Left colon (tissue), 2 donors: ENCODE results near the gene IRF6. TPM values are rescaled to one million over a fixed set of nuclear protein-coding genes. Genes with fewer than 3 reads are reported as not detected.
A peak's percentile ranks its signal among the peaks of the same experiment; 100 is the strongest.

ENCODE experiments used
- ATAC-seq: fragments of 200-7000 bp; cut with Tn5 transposase; one replicate; pipeline ENCODE4 v1.9.1; 2020; ENCODE audit warnings: mild to moderate bottlenecking, moderate library complexity
- DNase-seq, 2 donors: peaks; one replicate each; pipeline ENCODE4 v3.0.0-alpha.2; 2020
- intact Hi-C, 2 donors: fragments of 100-400 bp; cut with DNase I in 1 of 2; cut with micrococcal nuclease in 1 of 2; formaldehyde crosslinking; loops; one replicate each; pipeline versions ENCODE4 v1.11.2 to v1.14.0; 2022; cut with DNase I, micrococcal nuclease
- long read RNA-seq: library from polyadenylated mRNA; unstranded; transcript quantifications from one replicate; pipeline ENCODE4 v2.0.0, GENCODE V29; 2021
- total RNA-seq, 2 donors: library from RNA; stranded (reverse); fragmentation: NEBNext Ultra II Directional; extraction: Animal tissue kit (Norgen Biotek cat#: 25700); gene quantifications; one replicate each; pipeline ENCODE4 v1.2.1, GENCODE V29; 2021
- donor health status: DM: no; HTN: no; CAD: no.
- donor health status: DM: yes; HTN: yes; CAD: no.

Gene IRF6
- 100 to 1,000 TPM in 1 of 2 donors, 10 to 100 TPM in 1; 92.8 to 132 TPM for total RNA-seq
- long read RNA-seq, full-length matches to known transcripts, result 3 of 29 reads
- long read RNA-seq, partial matches to known transcripts, result 6 of 29 reads
- long read RNA-seq, other reads (novel, unspliced or antisense), result 20 of 29 reads

DNA sequence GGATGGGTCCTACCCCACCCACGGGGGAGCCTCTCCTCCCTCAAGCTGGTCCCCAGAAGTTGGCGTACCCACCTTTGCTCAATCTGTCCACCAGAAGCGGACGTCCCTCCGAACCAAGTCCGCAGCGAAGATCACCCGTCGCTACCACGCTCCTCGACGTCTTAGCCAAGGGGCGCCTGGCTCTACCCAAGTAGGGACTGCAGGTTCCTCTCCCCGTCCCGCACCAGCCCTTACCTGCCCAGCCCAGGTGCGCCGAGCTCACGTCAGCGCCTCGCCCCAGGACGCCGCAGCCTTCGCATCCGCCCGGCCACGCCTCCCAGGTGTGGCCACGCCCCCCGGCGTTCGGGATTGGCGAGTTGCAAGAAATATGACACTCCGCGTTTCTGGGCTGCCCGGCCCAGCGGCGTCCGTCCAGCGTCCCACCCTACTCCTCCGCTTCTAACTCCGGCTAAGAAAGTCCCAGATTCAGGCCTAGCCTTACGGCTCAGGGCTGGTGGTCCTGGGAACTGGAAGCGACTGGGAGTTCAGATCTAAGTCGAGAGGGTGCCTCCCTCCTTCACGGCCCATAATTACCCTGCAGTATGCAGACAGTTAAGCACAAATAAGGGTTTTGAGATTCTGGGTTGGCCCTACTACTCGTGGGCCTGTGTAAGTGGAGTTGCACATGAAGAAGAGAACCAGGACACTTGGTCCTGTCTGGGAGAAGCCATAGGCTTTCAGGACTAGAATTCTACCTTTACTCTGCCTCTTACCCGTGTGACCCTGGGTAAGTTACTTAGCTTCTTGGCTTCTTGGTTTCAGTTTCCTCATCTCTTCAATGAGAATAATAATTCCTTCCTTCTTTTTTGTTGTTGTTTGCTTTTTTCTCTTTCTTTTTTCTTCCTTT, at the start of gene IRF6:
TSS of gene IRF6 (minus strand) at position 268 of the 886 bp plus-strand sequence. CDS start 4,729 bp downstream, outside the sequence.
- peak; percentile 90 for ATAC-seq
- peak; percentile 94 to 97 for DNase-seq
- intact Hi-C loops, result no loop called here

DNA sequence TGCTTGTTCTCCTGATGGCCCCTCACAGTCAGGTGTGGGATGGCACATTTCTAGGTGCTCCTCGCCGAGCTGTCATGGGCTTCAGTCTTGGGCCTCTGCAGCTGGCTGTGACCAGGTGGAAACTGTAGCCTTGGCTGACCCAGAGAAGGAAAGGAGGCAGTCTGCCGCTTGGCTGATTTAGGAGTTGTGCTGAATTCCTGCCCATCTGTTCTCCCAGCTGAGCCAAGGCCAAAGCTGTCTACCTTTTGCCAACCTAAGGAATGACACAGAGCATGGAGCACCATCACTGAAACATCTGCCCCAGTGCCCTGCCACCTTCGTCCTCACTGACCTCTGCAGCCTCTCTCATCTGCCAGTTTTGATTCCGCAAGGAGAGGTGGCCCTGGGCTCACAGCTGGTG, 49.7 kb upstream of the IRF6 start:
- intact Hi-C loops, result no loop called here
- ATAC-seq (no peak), DNase-seq (no peak)

GRCh38 chr1:209855006-209855405, 49.1 kb upstream of the IRF6 start:
- ATAC-seq (no peak), DNase-seq (no peak)
- intact Hi-C loops, result no loop called here

DNA sequence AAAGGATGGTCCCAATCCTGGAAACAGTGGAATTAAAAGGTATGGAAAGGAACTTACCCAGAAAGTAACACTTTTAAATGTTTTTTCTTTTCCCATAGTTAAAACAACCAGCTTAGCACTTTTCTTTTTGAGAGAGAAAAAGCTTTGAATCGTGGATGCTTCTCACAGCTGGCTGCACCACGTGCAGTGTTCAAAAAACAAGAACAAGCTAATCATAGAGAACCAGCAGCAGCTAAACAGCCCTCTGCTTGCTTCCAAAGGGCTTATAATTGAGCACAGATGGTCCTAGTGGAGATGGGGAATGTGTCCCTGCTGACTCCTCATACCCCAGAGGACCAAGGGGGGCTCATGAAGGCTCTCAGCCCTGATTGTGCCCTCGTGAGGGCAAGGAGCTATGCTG, 48.3 kb upstream of the IRF6 start:
- intact Hi-C loops, result no loop called here
- ATAC-seq, result no peak

GRCh38 chr1:209853676-209854075, 47.7 kb upstream of the IRF6 start:
- intact Hi-C loops, result no loop called here
- ATAC-seq (no peak), DNase-seq (no peak)

More for the DNA sequence above, 48.3 kb upstream of the IRF6 start:
- DNase-seq, result no peak

DNA sequence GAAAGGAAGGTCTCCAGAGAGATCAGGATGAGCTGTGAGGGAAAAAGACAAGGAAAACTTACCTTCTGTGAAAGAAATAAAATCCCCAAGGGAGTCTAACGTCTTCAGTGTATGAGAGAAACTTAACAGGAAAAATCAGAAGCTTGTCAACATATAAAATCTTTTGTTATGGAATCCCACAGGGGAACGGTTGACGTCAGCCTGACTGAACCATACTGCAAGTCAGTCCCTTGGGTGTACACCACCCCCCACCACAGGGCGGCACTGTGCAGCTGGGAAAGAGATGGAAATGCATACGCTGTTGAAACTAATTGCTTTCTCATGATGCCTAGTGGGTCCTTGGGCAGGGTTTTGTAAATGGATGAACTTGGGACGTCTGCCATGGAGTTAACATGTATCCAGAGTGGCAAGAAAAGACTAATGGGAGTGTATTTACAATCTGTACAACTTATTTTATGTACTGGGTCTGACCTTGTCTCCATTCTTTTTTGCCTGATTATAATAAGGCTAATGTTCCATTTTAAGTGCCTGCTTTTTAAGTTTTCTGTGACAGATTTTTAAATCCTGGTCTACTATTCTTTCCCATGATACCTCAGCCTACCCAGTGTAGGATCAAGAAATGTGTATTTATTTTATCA, 44.5 kb upstream of the IRF6 start:
- intact Hi-C loops, result no loop called here
- DNase-seq (peak in 1 of 2 donors; percentile 22), ATAC-seq (peak; percentile 38)

DNA sequence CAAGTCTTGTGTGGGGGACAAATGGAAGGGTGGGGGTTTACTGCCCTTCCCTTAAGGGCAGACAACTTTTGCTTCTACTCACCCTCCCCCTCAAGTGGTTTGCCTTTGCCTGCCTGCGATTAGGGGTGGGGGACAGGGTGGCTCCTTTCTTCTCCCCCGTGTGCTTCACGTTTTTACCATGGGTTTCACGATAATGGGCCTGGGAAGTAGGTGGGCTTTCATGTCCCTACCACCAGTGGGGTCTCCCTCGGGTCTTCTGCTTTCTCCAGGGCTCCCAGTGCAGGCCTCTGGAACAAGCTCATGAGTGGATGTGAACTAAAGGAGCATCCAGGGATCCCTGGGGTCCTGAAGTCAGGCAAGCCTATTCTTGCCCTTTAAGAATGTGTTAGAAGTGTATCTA, 43.4 kb upstream of the IRF6 start:
- no peak for ATAC-seq
- no peak for DNase-seq
- intact Hi-C loops, result no loop called here

DNA sequence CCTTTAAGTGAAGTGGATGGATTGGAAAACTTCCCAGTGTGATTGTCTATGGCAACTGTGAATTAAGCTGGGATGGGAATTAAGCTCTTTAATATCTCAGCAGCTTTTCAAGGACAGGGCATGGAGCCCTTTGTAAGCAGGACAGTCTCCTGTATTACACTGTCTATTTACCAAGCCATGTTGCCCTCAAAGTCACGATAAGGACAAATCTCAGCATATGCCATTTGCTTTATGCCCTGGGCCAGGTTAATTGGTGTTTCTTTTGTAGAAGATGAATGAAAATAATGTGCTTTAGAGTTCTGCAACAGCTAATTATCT, 39.4 kb upstream of the IRF6 start:
- no peak for ATAC-seq
- intact Hi-C loops, result no loop called here
- no peak for DNase-seq

DNA sequence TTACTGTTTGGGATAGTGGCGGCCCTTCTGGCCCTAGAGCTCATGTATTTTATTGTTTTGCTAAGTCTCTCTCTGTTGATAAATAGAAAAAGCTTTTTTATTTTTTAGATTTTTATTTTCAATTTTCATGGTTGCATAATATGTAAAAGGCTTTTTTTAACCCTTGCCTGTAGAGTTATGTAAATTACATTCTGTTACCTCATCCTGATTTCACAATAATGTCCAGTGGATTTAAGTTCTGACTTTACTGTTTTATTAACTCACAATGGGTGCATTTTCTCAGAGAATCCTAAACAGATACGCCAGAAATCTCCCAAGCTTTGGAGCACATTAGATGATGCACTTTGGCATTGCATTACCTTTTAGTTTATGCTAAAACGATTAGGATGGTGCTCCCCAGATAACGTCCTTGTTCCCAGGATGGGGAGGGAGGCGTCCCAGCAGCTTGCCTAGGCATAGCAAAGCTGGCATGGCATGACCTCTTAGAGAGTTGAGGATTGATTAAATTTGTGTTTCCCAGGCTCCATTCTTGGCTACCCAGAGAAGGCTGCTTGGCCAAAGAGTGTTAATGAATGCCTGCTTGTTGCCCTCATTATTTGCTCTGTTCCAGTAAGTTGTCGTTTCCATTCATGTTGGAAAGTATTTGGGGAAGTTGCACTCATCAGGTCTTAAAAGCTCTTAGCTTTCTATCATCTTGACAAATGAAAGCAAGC, 38.9 kb upstream of the IRF6 start:
- DNase-seq (no peak), ATAC-seq (no peak)
- intact Hi-C loops, result no loop called here

GRCh38 chr1:209840611-209841010, 34.7 kb upstream of the IRF6 start:
- ATAC-seq (no peak), DNase-seq (no peak)
- intact Hi-C loops, result no loop called here

- intact Hi-C loops, result no loop called here
- ATAC-seq, result peak; percentile 46
- DNase-seq, result no peak
These were observed 34.1 kb upstream of the IRF6 start for GRCh38 chr1:209839875-209840546.

DNA sequence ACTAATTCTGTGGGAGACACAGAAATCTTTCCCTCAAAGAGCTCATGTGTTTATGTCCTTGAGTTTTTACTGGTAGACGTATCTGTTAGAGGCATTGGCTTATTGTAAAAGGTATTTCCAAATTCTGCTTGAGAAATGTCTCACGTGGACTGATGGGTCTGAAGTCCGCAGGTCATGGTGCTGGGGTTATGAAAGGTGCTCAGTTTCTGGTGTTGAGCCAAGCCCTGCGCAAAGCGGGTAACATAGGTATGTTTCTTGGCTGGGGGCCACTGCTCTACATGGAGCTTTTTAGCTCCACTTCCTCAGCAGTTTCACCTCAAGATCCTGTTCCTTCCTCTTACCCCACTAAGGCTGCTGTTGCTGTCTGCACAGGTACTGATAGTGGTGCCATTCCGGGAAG, 32.6 kb upstream of the IRF6 start:
- no peak for DNase-seq
- ATAC-seq, result no peak
- intact Hi-C loops, result no loop called here

DNA sequence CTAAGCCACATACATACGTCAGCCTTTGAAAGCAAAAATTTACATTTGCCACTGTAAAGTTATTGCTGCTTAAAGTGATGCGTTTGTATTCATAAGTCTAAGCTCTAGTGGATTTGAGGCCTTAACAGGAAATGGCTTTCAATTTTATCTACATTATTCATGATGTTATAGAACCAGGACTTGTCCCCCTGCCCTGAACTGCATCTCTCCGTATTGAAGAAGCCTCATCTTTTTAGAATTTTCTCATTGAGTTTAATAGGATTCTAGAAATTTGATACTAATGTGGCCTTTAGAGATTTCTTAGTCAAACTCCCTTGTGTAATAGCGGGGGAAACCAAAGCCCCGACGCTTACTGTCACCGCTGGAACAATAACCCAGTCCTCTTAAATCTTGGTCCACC, 31.7 kb upstream of the IRF6 start:
- DNase-seq (no peak), ATAC-seq (no peak)
- intact Hi-C loops, result no loop called here

GRCh38 chr1:209835782-209836298, 29.9 kb upstream of the IRF6 start:
- ATAC-seq (no peak), DNase-seq (no peak)
- intact Hi-C loops, result no loop called here

DNA sequence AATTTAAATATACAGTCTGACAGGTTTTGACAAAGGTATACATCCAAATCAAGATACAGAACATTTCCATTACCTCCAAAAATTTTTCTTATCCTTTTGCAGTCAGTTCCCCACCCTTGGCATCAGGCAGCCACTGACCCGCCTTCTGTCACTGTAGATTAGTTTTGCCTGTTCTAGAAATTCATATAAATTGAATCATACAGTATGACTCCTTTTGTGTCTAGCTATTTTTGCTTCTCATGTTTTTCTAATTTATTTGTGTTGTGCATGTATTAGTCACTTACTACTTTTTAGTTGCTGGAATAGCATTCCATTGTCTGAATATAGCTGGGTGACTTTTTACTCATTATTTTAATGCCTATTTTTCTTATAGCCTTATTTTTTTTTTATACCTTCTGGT, 25.7 kb upstream of the IRF6 start:
- no peak for DNase-seq
- ATAC-seq, result no peak
- intact Hi-C loops, result no loop called here

DNA sequence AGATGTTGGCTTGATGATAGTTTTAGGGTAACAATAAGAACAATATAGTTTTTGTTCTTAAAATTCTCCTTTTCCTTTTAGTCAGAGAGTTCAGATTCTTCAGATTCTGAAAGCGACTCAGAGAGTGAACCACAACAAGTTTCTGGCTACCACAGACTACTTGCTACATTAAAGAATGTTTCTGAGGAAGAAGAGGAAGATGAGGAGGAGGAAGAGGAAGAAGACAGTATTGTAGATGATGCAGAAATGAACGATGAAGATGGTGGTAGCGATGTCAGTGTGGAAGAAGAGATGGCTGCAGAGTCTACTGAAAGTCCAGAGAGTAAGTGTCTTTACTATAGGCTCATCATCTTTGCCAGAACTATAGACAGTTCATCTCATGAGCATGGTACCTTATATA, 24.8 kb upstream of the IRF6 start:
- intact Hi-C loops, result no loop called here
- ATAC-seq (no peak), DNase-seq (no peak)

DNA sequence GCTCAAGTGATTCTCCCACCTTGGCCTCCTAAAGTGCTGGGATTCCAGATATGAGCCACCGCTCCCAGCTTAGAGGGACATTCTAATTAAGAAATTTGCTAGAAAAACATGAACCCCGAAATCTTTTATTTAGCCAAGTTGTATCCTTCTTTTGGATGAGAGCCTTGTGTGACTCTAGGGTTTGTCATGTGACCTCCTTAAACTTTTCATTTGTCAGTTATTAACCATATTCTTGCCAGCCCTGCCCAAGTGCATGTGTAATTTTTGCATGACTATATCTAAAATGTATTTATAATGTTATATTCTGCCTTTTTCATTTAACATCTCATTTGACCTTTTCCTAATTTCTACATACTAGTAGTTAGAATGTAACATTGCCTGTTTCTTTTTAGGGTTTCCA, 23.8 kb upstream of the IRF6 start:
- ATAC-seq (no peak), DNase-seq (no peak)
- intact Hi-C loops, result no loop called here

GRCh38 chr1:209827384-209828262, 21.7 kb upstream of the IRF6 start, which contains the start of gene UTP25:
Gene UTP25, plus strand, starts transcription at chr1:209827972. Its CDS starts 92 bp downstream, at chr1:209828064.
- intact Hi-C loops, result no loop called here
- ATAC-seq, result peak; percentile 74
- DNase-seq, result peak; percentile 93 to 97
